GM15510 (cell line): ENCODE results near the gene MAP3K3.
A peak's percentile ranks its signal among the peaks of the same experiment; 100 is the strongest.

Experiments
- POLR2A ChIP-seq: IDR thresholded peaks from 3 replicates; pipeline ENCODE4 v1.6.1; 2011; ENCODE audit warnings: borderline replicate concordance; ENCODE audit not compliant: insufficient read length; ENCODE audit errors: extremely low read depth

The MAP3K3 gene

GRCh38 chr17:63701868-63702720, 79.9 kb downstream of the MAP3K3 start:
- TF ChIP-seq POLR2A: peak; percentile 12

GRCh38 chr17:63702721-63703015, 80.5 kb downstream of the MAP3K3 start:
- TF ChIP-seq POLR2A: no peak

- no peak for TF ChIP-seq POLR2A
These were observed 80.8 kb downstream of the MAP3K3 start for GRCh38 chr17:63703029-63703428.

GRCh38 chr17:63703556-63704258, 81.5 kb downstream of the MAP3K3 start:
- TF ChIP-seq POLR2A: no peak

GRCh38 chr17:63704259-63704576, 82.0 kb downstream of the MAP3K3 start:
- TF ChIP-seq POLR2A: no peak

GRCh38 chr17:63704836-63705235, 82.6 kb downstream of the MAP3K3 start:
- no peak for TF ChIP-seq POLR2A

- TF ChIP-seq POLR2A: no peak
These were observed 83.4 kb downstream of the MAP3K3 start for GRCh38 chr17:63705657-63706056.

- no peak for TF ChIP-seq POLR2A
These were observed 84.3 kb downstream of the MAP3K3 start for GRCh38 chr17:63706336-63707082.

GRCh38 chr17:63707151-63707550, 84.9 kb downstream of the MAP3K3 start:
- no peak for TF ChIP-seq POLR2A

GRCh38 chr17:63709110-63709509, 86.9 kb downstream of the MAP3K3 start:
- TF ChIP-seq POLR2A: no peak

GRCh38 chr17:63714550-63715277, 92.5 kb downstream of the MAP3K3 start:
- TF ChIP-seq POLR2A: no peak

GRCh38 chr17:63716426-63716825, 94.2 kb downstream of the MAP3K3 start:
- no peak for TF ChIP-seq POLR2A

GRCh38 chr17:63718988-63719387, 96.8 kb downstream of the MAP3K3 start:
- TF ChIP-seq POLR2A: no peak

GRCh38 chr17:63722403-63722802, 100.2 kb downstream of the MAP3K3 start:
- no peak for TF ChIP-seq POLR2A

GRCh38 chr17:63735691-63736090, 113.5 kb downstream of the MAP3K3 start:
- no peak for TF ChIP-seq POLR2A
